Ecto neural progenitor cell (in vitro differentiated cells): ENCODE measurements around the gene PEPD.

Experiments used
- DNase-seq: peaks from one replicate; pipeline ENCODE4 v3.0.0-alpha.2; 2018; ENCODE audit warnings: low spot score

PEPD gene

GRCh38 chr19:33437821-33438671 is 83.5 kb downstream of the PEPD start:
- DNase-seq, result no peak

- no peak for DNase-seq
Measured at GRCh38 chr19:33437393-33437820, 84.2 kb downstream of the PEPD start.

- no peak for DNase-seq
Measured at GRCh38 chr19:33436360-33437345, 84.9 kb downstream of the PEPD start.

GRCh38 chr19:33435706-33436359 is 85.8 kb downstream of the PEPD start:
- no peak for DNase-seq

GRCh38 chr19:33434886-33435705 is 86.5 kb downstream of the PEPD start:
- no peak for DNase-seq

- no peak for DNase-seq
Measured at GRCh38 chr19:33434069-33434885, 87.3 kb downstream of the PEPD start.

GRCh38 chr19:33432446-33433170 is 89.0 kb downstream of the PEPD start:
- no peak for DNase-seq

GRCh38 chr19:33432015-33432414 is 89.6 kb downstream of the PEPD start:
- DNase-seq, result no peak

GRCh38 chr19:33430674-33431277 is 90.8 kb downstream of the PEPD start:
- DNase-seq, result peak; percentile 82

GRCh38 chr19:33429891-33430673 is 91.5 kb downstream of the PEPD start:
- no peak for DNase-seq

GRCh38 chr19:33428627-33429125 is 92.9 kb downstream of the PEPD start:
- DNase-seq, result no peak

GRCh38 chr19:33427801-33428626 is 93.6 kb downstream of the PEPD start:
- no peak for DNase-seq

- no peak for DNase-seq
Measured at GRCh38 chr19:33426621-33427361, 94.8 kb downstream of the PEPD start.

GRCh38 chr19:33424181-33424580 is 97.4 kb downstream of the PEPD start:
- no peak for DNase-seq

GRCh38 chr19:33422369-33423180 is 99.0 kb downstream of the PEPD start:
- no peak for DNase-seq

GRCh38 chr19:33421368-33421767 is 100.2 kb downstream of the PEPD start:
- DNase-seq, result no peak
